Measurements from ENCODE around the gene TSSC4. TPM values are rescaled to one million over a fixed set of nuclear protein-coding genes. Genes with fewer than 3 reads are reported as not detected.

Gene TSSC4
- total and polyA plus RNA-seq, 2 of the 13 experiments (the other 11 are each of a cell fraction or from before 2014, with no cell fraction given) = 16.2 to 58.6 TPM

- TF ChIP-seq ZNF333 (CRISPR knock-in tag; IDR thresholded peaks at IDR 0.05; ENCODE audit: borderline replicate concordance) = no peak
- TF ChIP-seq PHF21A (CRISPR knock-in tag; IDR thresholded peaks at IDR 0.05) = peak; percentile 92
- TF ChIP-seq ATF5 (CRISPR knock-in tag; IDR thresholded peaks at IDR 0.05; ENCODE audit: low read depth) = no peak
- TF ChIP-seq JARID2 (CRISPR knock-in tag; IDR thresholded peaks at IDR 0.05; ENCODE audit: insufficient replicate concordance) = no peak
- TF ChIP-seq YY1 (IDR thresholded peaks at IDR 0.05; ENCODE audit: insufficient read depth, insufficient replicate concordance, low read depth, low read length) = peak; percentile 15
- no peak for TF ChIP-seq NFE2 (CRISPR knock-in tag; IDR thresholded peaks at IDR 0.05)
- TF ChIP-seq ZNF44 (CRISPR knock-in tag; IDR thresholded peaks at IDR 0.05) = no peak
- TF ChIP-seq KDM2A (CRISPR knock-in tag; IDR thresholded peaks at IDR 0.05; ENCODE audit: borderline replicate concordance, low read depth) = 0 out of 2 replicates have a peak, but pooled peaks have one; percentile 46
- TF ChIP-seq NFE2L2 (IDR thresholded peaks at IDR 0.05; ENCODE audit: low read length) = no peak
- no peak for TF ChIP-seq ZIK1 (CRISPR knock-in tag; IDR thresholded peaks at IDR 0.05; ENCODE audit: borderline replicate concordance, low read depth)
- TF ChIP-seq SP1 (IDR thresholded peaks at IDR 0.05) = no peak
- TF ChIP-seq SP1 (CRISPR knock-in tag; IDR thresholded peaks at IDR 0.05) = no peak
- peak; percentile 63; the same call in 1 of the 2 replicates for TF ChIP-seq MIXL1 (CRISPR knock-in tag; IDR thresholded peaks at IDR 0.05)
- no peak for TF ChIP-seq HMGA1 (CRISPR knock-in tag; conservative IDR thresholded peaks at IDR 0.05)
- TF ChIP-seq ZUFSP (CRISPR knock-in tag; IDR thresholded peaks at IDR 0.05; ENCODE audit: borderline replicate concordance) = no peak
- TF ChIP-seq ZEB1 (IDR thresholded peaks at IDR 0.05; ENCODE audit: insufficient replicate concordance, low read depth) = no peak
- no peak for TF ChIP-seq THAP9 (CRISPR knock-in tag; IDR thresholded peaks at IDR 0.05; ENCODE audit: borderline replicate concordance)
- TF ChIP-seq ZNF12 (CRISPR knock-in tag; IDR thresholded peaks at IDR 0.05) = no peak
- TF ChIP-seq SRSF1 (optimal IDR thresholded peaks at IDR 0.05; ENCODE audit: low read depth, low read length) = no peak
- no peak for TF ChIP-seq ZNF816 (CRISPR knock-in tag; IDR thresholded peaks at IDR 0.05; ENCODE audit: borderline replicate concordance)
- no peak for TF ChIP-seq DZIP1 (CRISPR knock-in tag; IDR thresholded peaks at IDR 0.05)
- TF ChIP-seq TBX2 (CRISPR knock-in tag; IDR thresholded peaks at IDR 0.05; ENCODE audit: borderline replicate concordance) = peak; percentile 72; the same call in 1 of the 2 replicates
- TF ChIP-seq ZNF644 (CRISPR knock-in tag; IDR thresholded peaks at IDR 0.05; ENCODE audit: low read depth) = no peak
These were observed 9.3 kb downstream of the TSSC4 start (continued) for GRCh38 chr11:2409611-2410468.

All from HepG2 (cell line).